ENCODE results near the gene HMGCS2. TPM values are rescaled to one million over a fixed set of nuclear protein-coding genes. Genes with fewer than 3 reads are reported as not detected.

HMGCS2 gene
- total and polyA plus RNA-seq, 2 experiments from 2014 or later = not detected

DNA sequence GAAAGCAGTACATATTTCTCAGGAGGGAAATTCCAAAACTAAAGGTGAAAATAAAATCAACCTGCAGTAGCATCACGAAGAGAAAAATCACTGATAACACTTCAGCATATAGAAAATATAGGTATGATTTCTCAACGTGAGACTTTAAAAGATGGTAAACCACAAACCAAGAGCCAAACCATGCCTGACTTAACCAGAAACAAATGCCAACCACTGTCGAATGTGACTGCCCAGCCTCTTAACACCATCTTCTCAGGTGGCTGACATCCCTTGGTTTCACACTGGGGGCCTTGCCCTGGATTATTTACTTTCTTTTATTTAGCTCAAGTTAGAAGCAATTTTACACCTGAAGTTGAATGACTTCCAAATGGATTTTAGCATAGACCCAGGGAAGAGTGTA lies 10.1 kb downstream of the HMGCS2 start:
- in situ Hi-C loops (cut with MboI) = no loop called here
- Histone ChIP-seq H3K4me2 (ENCODE audit: unreplicated experiment) (no peak overlapping the region), H3K9ac (no peak overlapping the region)

DNA sequence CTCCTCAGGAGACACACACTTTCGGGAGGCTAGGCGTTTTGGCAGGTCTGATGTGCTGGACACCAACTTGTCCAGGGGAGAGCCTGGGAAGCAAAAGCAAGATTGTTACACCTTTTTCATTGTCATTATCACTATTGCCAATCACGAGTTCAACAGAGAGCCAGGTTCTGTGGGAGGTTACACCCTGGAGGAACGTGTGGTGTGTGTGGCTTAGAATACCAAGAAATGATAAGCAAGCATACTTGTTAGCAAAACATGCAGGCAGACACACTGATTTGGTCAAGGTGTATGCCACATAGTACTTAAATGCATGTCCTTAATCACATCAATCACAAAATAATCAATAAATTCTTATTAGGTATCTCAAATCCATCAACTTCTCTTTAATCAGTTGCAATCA lies 16.1 kb downstream of the HMGCS2 start:
- H3K4me1 ChIP-seq (ENCODE audit: insufficient read depth) = no peaks in the 10 kb centered on the region
- H3K9ac ChIP-seq = no peak overlapping the region
- no peak for TF ChIP-seq EZH2 (IDR thresholded peaks at IDR 0.05; ENCODE audit: insufficient read depth, poor library complexity, severe bottlenecking)
- TF ChIP-seq EZH2phosphoT487 (IDR thresholded peaks at IDR 0.05; ENCODE audit: insufficient read depth, low read depth) = no peak
- in situ Hi-C loops (cut with MboI) = no loop called here
- no peaks in the 10 kb centered on the region for H4K20me1 ChIP-seq (ENCODE audit: insufficient read depth)
- H3K9me2 ChIP-seq (ENCODE audit: insufficient read depth) = no peaks in the 10 kb centered on the region
- no peaks in the 10 kb centered on the region for H3F3A ChIP-seq (ENCODE audit: insufficient read depth)
- H3K27ac ChIP-seq = no peak overlapping the region
- H3K4me2 ChIP-seq (ENCODE audit: unreplicated experiment) = no peak overlapping the region
- no peak for DNase-seq
- no peaks in the 10 kb centered on the region for H3K79me2 ChIP-seq (ENCODE audit: insufficient read depth)
- H2AFZ ChIP-seq = no peak overlapping the region
- 69 to 76% methylated on average over 4 of the region's 4 CpGs for WGBS, 2 experiments (ENCODE audit: low coverage in 1 of 2, low lambda C conversion rate in 2 of 2, missing lambda C conversion rate in 2 of 2)
- no peaks in the 10 kb centered on the region for H3K36me3 ChIP-seq (ENCODE audit: low read depth)
- H3K27me3 ChIP-seq (replicated peaks; ENCODE audit: insufficient read depth) = no peaks in the 10 kb centered on the region
- H3K9me3 ChIP-seq (ENCODE audit: low read depth) = no peaks in the 10 kb centered on the region
- H3K4me3 ChIP-seq = no peak overlapping the region

More for the DNA sequence above, 10.1 kb downstream of the HMGCS2 start:
- TF ChIP-seq EZH2phosphoT487 (IDR thresholded peaks at IDR 0.05; ENCODE audit: insufficient read depth, low read depth) (no peak), EZH2 (IDR thresholded peaks at IDR 0.05; ENCODE audit: insufficient read depth, poor library complexity, severe bottlenecking) (no peak)
- no peak for DNase-seq
- no peak overlapping the region for H3K4me3 ChIP-seq
- H3K27ac ChIP-seq = no peak overlapping the region
- no peaks in the 10 kb centered on the region for H4K20me1 ChIP-seq (ENCODE audit: insufficient read depth)
- H3K4me1 ChIP-seq (ENCODE audit: insufficient read depth) = no peaks in the 10 kb centered on the region
- no peaks in the 10 kb centered on the region for H3F3A ChIP-seq (ENCODE audit: insufficient read depth)
- no peaks in the 10 kb centered on the region for H3K79me2 ChIP-seq (ENCODE audit: insufficient read depth)
- H3K9me2 ChIP-seq (ENCODE audit: insufficient read depth) = no peaks in the 10 kb centered on the region
- no peaks in the 10 kb centered on the region for H3K9me3 ChIP-seq (ENCODE audit: low read depth)
- no peak overlapping the region for H2AFZ ChIP-seq
- WGBS, 2 experiments (ENCODE audit: low coverage in 1 of 2, low lambda C conversion rate in 2 of 2, missing lambda C conversion rate in 2 of 2) = 48 to 60% methylated on average over 3 of the region's 3 CpGs
- no peaks in the 10 kb centered on the region for H3K36me3 ChIP-seq (ENCODE audit: low read depth)
- H3K27me3 ChIP-seq (replicated peaks; ENCODE audit: insufficient read depth) = no peaks in the 10 kb centered on the region

DNA sequence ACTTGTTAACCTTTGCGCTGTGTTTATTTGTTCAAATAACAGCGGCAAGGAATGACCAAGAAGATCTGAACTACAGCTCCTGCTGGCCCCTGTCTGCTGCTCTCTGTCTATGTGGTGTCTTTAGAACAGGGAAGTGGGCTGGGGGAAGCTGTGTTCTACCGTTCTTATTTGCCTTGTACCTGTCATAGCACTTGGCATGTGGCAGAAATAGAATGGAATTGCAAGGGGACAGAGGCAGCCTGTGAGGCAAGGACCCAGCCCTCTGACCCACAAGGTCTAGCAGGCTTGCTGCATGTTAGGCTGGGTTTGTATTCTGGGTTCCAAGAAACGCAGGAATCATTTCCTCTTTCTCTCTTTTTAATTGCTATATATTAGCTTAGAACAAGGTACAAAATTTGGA lies 20.7 kb downstream of the HMGCS2 start:
- DNase-seq = no peak
- no peak overlapping the region for H3K27ac ChIP-seq
- in situ Hi-C loops (cut with MboI) = no loop called here

DNA sequence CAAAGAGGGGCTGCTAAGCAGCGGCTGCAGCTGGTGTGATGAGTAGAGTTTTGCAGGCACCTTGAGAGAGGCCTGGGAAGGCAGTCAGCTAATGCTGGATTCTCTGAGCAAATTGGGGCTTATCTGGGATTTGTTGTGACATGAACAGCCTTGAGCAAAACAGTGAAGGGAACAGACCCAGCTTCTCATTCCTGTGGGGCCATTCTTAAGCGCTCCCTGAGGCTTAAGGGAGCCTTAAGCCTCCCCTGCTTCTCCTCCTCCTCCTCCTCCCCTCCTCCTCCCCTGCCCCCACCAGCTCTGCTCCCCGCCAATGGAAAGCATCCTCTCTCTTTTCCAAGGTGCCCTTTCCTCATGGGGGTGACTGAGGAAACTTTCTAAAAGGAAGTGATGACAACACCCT lies 21.3 kb downstream of the HMGCS2 start:
- no peak overlapping the region for H3K27ac ChIP-seq
- no peaks in the 10 kb centered on the region for H3K9me2 ChIP-seq (ENCODE audit: insufficient read depth)
- no peaks in the 10 kb centered on the region for H3K9me3 ChIP-seq (ENCODE audit: low read depth)
- H4K20me1 ChIP-seq (ENCODE audit: insufficient read depth) = no peaks in the 10 kb centered on the region
- no peak overlapping the region for H2AFZ ChIP-seq
- H3K36me3 ChIP-seq (ENCODE audit: low read depth) = no peaks in the 10 kb centered on the region
- in situ Hi-C loops (cut with MboI) = no loop called here
- no peaks in the 10 kb centered on the region for H3K4me1 ChIP-seq (ENCODE audit: insufficient read depth)
- DNase-seq = no peak
- no peak overlapping the region for H3K4me3 ChIP-seq
- TF ChIP-seq EZH2 (IDR thresholded peaks at IDR 0.05; ENCODE audit: insufficient read depth, poor library complexity, severe bottlenecking) (no peak), EZH2phosphoT487 (IDR thresholded peaks at IDR 0.05; ENCODE audit: insufficient read depth, low read depth) (no peak)
- no peak overlapping the region for H3K9ac ChIP-seq
- WGBS, 2 experiments (ENCODE audit: low coverage in 1 of 2, low lambda C conversion rate in 2 of 2, missing lambda C conversion rate in 2 of 2) = 75 to 83% methylated on average over 2 to 3 of the region's 3 CpGs
- H3F3A ChIP-seq (ENCODE audit: insufficient read depth) = no peaks in the 10 kb centered on the region; the same call in 1 of the 2 replicates
- H3K27me3 ChIP-seq (replicated peaks; ENCODE audit: insufficient read depth) = no peaks in the 10 kb centered on the region
- H3K4me2 ChIP-seq (ENCODE audit: unreplicated experiment) = no peak overlapping the region
- H3K79me2 ChIP-seq (ENCODE audit: insufficient read depth) = no peaks in the 10 kb centered on the region

More for the DNA sequence above, 20.7 kb downstream of the HMGCS2 start:
- H3K27me3 ChIP-seq (replicated peaks; ENCODE audit: insufficient read depth) = no peaks in the 10 kb centered on the region
- no peak overlapping the region for H3K4me2 ChIP-seq (ENCODE audit: unreplicated experiment)
- H3K9me2 ChIP-seq (ENCODE audit: insufficient read depth) = no peaks in the 10 kb centered on the region
- H3K4me3 ChIP-seq = no peak overlapping the region
- H3K79me2 ChIP-seq (ENCODE audit: insufficient read depth) = no peaks in the 10 kb centered on the region
- H3K4me1 ChIP-seq (ENCODE audit: insufficient read depth) = no peaks in the 10 kb centered on the region
- 79 to 86% methylated on average over 4 of the region's 4 CpGs for whole genome bisulfite sequencing, 2 experiments (ENCODE audit: low coverage in 1 of 2, low lambda C conversion rate in 2 of 2, missing lambda C conversion rate in 2 of 2)
- no peak overlapping the region for H3K9ac ChIP-seq
- TF ChIP-seq EZH2phosphoT487 (IDR thresholded peaks at IDR 0.05; ENCODE audit: insufficient read depth, low read depth) (no peak), EZH2 (IDR thresholded peaks at IDR 0.05; ENCODE audit: insufficient read depth, poor library complexity, severe bottlenecking) (no peak)
- H4K20me1 ChIP-seq (ENCODE audit: insufficient read depth) = no peaks in the 10 kb centered on the region
- H2AFZ ChIP-seq = no peak overlapping the region
- no peaks in the 10 kb centered on the region; the same call in 1 of the 2 replicates for H3F3A ChIP-seq (ENCODE audit: insufficient read depth)
- H3K36me3 ChIP-seq (ENCODE audit: low read depth) = no peaks in the 10 kb centered on the region
- no peaks in the 10 kb centered on the region for H3K9me3 ChIP-seq (ENCODE audit: low read depth)

DNA sequence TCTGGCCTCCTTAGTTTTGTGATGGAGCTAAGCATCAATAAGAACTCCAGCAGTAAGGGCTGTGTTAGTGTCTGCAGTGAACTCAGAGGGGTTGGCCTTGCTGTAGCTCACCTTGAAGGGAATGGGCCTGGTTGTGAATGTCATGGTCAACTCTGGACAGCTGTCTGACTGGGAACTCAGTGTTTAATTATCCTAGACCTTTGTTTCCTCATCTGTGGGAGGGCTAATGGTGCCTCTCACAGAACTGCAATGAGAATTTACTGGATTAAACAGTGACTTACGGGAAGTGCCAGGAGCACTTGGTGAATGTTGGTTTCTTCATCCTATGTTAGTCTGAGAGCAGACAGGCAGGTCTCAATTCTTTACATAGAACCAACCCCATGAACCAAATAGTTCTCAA lies 23.7 kb downstream of the HMGCS2 start:
- TF ChIP-seq EZH2 (IDR thresholded peaks at IDR 0.05; ENCODE audit: insufficient read depth, poor library complexity, severe bottlenecking) (no peak), EZH2phosphoT487 (IDR thresholded peaks at IDR 0.05; ENCODE audit: insufficient read depth, low read depth) (no peak)
- H3K79me2 ChIP-seq (ENCODE audit: insufficient read depth) = no peaks in the 10 kb centered on the region
- 0 out of 2 replicates have a peak, but pooled peaks cover 3% of the 10 kb centered on the region for H3K36me3 ChIP-seq (ENCODE audit: low read depth)
- H3K9me2 ChIP-seq (ENCODE audit: insufficient read depth) = no peaks in the 10 kb centered on the region
- no peak overlapping the region for H3K27ac ChIP-seq
- H3K9me3 ChIP-seq (ENCODE audit: low read depth) = no peaks in the 10 kb centered on the region
- in situ Hi-C loops (cut with MboI) = no loop called here
- H3K4me3 ChIP-seq = no peak overlapping the region
- 100% methylated on average over 1 of the region's 1 CpG for WGBS, 2 experiments (ENCODE audit: low coverage in 1 of 2, low lambda C conversion rate in 2 of 2, missing lambda C conversion rate in 2 of 2)
- no peak for DNase-seq
- H3K4me1 ChIP-seq (ENCODE audit: insufficient read depth) = no peaks in the 10 kb centered on the region
- no peaks in the 10 kb centered on the region for H4K20me1 ChIP-seq (ENCODE audit: insufficient read depth)
- no peak overlapping the region for H3K9ac ChIP-seq
- no peaks in the 10 kb centered on the region; the same call in 1 of the 2 replicates for H3F3A ChIP-seq (ENCODE audit: insufficient read depth)
- no peak overlapping the region for H2AFZ ChIP-seq
- no peak overlapping the region for H3K4me2 ChIP-seq (ENCODE audit: unreplicated experiment)
- no peaks in the 10 kb centered on the region for H3K27me3 ChIP-seq (replicated peaks; ENCODE audit: insufficient read depth)
